WTC11 (cell line): ENCODE measurements around the gene CHST1. TPM values are rescaled to one million over a fixed set of nuclear protein-coding genes. Genes with fewer than 3 reads are reported as not detected.
A peak's percentile ranks its signal among the peaks of the same experiment; 100 is the strongest.

ENCODE experiments used
- ATAC-seq: fragments of 200-7000 bp; cut with Tn5 transposase; 2 replicates; pipeline ENCODE4 v1.10.0; 2021; ENCODE audit warnings: mild to moderate bottlenecking, moderate library complexity
- CTCF ChIA-PET: fragments of 300-600 bp; sonication (Branson Sonifier 250); formaldehyde crosslinking; loops from one replicate; lab custom pipeline; 2021; ENCODE audit warnings: antibody characterized with exemption; lab: Charles Lee
- POLR2A ChIA-PET: fragments of 350-600 bp; sonication (Branson Sonifier 250); formaldehyde crosslinking; loops from one replicate; lab custom pipeline; 2021; ENCODE audit warnings: antibody characterized with exemption; lab: Charles Lee
- DNase-seq: peaks from one replicate; pipeline ENCODE4 v3.0.0; 2021; ENCODE audit warnings: low spot score
- H3K27ac Mint-ChIP-seq: 2 replicates; pipeline ENCODE4 v1.8.0; 2021; ENCODE audit warnings: mixed read lengths
- H3K27me3 Mint-ChIP-seq: 2 replicates; pipeline ENCODE4 v1.8.0; 2021; ENCODE audit warnings: low read depth, mild to moderate bottlenecking, moderate library complexity, mixed read lengths
- H3K36me3 Mint-ChIP-seq: 2 replicates; pipeline ENCODE4 v1.8.0; 2021; ENCODE audit warnings: mixed read lengths
- H3K4me1 Mint-ChIP-seq: 2 replicates; pipeline ENCODE4 v1.8.0; 2022; ENCODE audit warnings: mixed read lengths
- H3K4me3 Mint-ChIP-seq: 2 replicates; pipeline ENCODE4 v1.8.0; 2021; ENCODE audit warnings: mild to moderate bottlenecking, moderate library complexity, mixed read lengths
- H3K9me3 Mint-ChIP-seq: 2 replicates; pipeline ENCODE4 v1.8.0; 2021; ENCODE audit warnings: mixed read lengths
- CBFB ChIP-seq: sonication (generic); formaldehyde crosslinking; IDR thresholded peaks from 2 replicates; pipeline ENCODE4 v1.8.1; 2022; ENCODE audit warnings: mild to moderate bottlenecking, low read depth, missing genetic modification reagents
- CREB1 ChIP-seq: sonication (generic); formaldehyde crosslinking; IDR thresholded peaks from 2 replicates; pipeline ENCODE4 v1.8.0; 2023; ENCODE audit warnings: mild to moderate bottlenecking, missing genetic modification reagents
- ERG ChIP-seq: fragments of 250-450 bp; sonication (Bioruptor Pico); IDR thresholded peaks from 2 replicates; pipeline ENCODE4 v1.8.0; 2021; ENCODE audit warnings: mild to moderate bottlenecking
- ESRRA ChIP-seq: sonication (generic); formaldehyde crosslinking; IDR thresholded peaks from 2 replicates; pipeline ENCODE4 v1.8.1; 2022; ENCODE audit warnings: mild to moderate bottlenecking, missing genetic modification reagents, borderline replicate concordance
- JUN ChIP-seq: sonication (generic); formaldehyde crosslinking; IDR thresholded peaks from 2 replicates; pipeline ENCODE4 v1.8.0; 2023; ENCODE audit warnings: mild to moderate bottlenecking, missing genetic modification reagents
- NFE2L1 ChIP-seq: sonication (generic); formaldehyde crosslinking; IDR thresholded peaks from 2 replicates; pipeline ENCODE4 v1.8.1; 2023; ENCODE audit warnings: missing genetic modification reagents
- PRRX2 ChIP-seq: fragments of 250-450 bp; sonication (Bioruptor Pico); IDR thresholded peaks from 2 replicates; pipeline ENCODE4 v1.8.0; 2021; ENCODE audit warnings: mild to moderate bottlenecking
- SOX15 ChIP-seq: fragments of 250-450 bp; sonication (Bioruptor Pico); IDR thresholded peaks from 2 replicates; pipeline ENCODE4 v1.9.0; 2021; ENCODE audit warnings: mild to moderate bottlenecking
- TCF7 ChIP-seq: sonication (generic); formaldehyde crosslinking; IDR thresholded peaks from 2 replicates; pipeline ENCODE4 v1.8.0; 2022; ENCODE audit warnings: mild to moderate bottlenecking, low read depth, missing genetic modification reagents, moderate library complexity
- TEAD1 ChIP-seq: sonication (generic); formaldehyde crosslinking; IDR thresholded peaks from 2 replicates; pipeline ENCODE4 v1.8.0; 2022; ENCODE audit warnings: mild to moderate bottlenecking, missing genetic modification reagents
- ZBTB21 ChIP-seq: sonication (generic); formaldehyde crosslinking; IDR thresholded peaks from 2 replicates; pipeline ENCODE4 v1.8.1; 2023; ENCODE audit warnings: mild to moderate bottlenecking, missing genetic modification reagents, borderline replicate concordance
- ZNF232 ChIP-seq: sonication (generic); formaldehyde crosslinking; IDR thresholded peaks from 2 replicates; pipeline ENCODE4 v1.8.0; 2022; ENCODE audit warnings: mild to moderate bottlenecking, missing genetic modification reagents
- ZNF263 ChIP-seq: sonication (generic); formaldehyde crosslinking; IDR thresholded peaks from 2 replicates; pipeline ENCODE4 v1.8.1; 2022; ENCODE audit warnings: low read depth, mild to moderate bottlenecking, moderate library complexity, missing genetic modification reagents
- ZNF396 ChIP-seq: fragments of 250-450 bp; sonication (Bioruptor Pico); IDR thresholded peaks from 2 replicates; pipeline ENCODE4 v1.8.0; 2021; ENCODE audit warnings: mild to moderate bottlenecking, moderate library complexity, borderline replicate concordance
- total RNA-seq: library from RNA; stranded (reverse); gene quantifications from 3 replicates; pipeline ENCODE4 v1.2.3, GENCODE V29; 2021
- TF ChIP-seq, protein P1 (sequence below): sonication (generic); formaldehyde crosslinking; IDR thresholded peaks from 2 replicates; pipeline ENCODE4 v1.8.1; 2022; ENCODE audit warnings: missing genetic modification reagents, borderline replicate concordance
- TF ChIP-seq, protein P2 (sequence below): sonication (generic); formaldehyde crosslinking; IDR thresholded peaks from 2 replicates; pipeline ENCODE4 v1.8.1; 2022; ENCODE audit warnings: low read depth, mild to moderate bottlenecking, moderate library complexity, missing genetic modification reagents, borderline replicate concordance

The CHST1 gene
- total RNA-seq, 1 experiment from 2014 or later = 2.4 TPM

- Mint-ChIP-seq H3K27ac (no peak overlapping the region), H3K4me3 (no peak overlapping the region), H3K4me1 (peaks cover 15% of the 10 kb centered on the region), H3K36me3 (0 out of 2 replicates have a peak, but pooled peaks cover 2% of the 10 kb centered on the region), H3K9me3 (peaks cover 6% of the 10 kb centered on the region; the same call in 1 of the 2 replicates), H3K27me3 (peaks cover 7% of the 10 kb centered on the region)
- ChIA-PET CTCF (interaction anchor here (1.2 to 5.0 kb wide), 4 partner anchors 35 to 280 kb away, joined by 3 to 20 read pairs (median 6); no protein-coding TSS in a partner anchor), POLR2A (no interaction called here)
- DNase-seq = no peak
- ATAC-seq = no peak
- TF ChIP-seq, protein P1, sequence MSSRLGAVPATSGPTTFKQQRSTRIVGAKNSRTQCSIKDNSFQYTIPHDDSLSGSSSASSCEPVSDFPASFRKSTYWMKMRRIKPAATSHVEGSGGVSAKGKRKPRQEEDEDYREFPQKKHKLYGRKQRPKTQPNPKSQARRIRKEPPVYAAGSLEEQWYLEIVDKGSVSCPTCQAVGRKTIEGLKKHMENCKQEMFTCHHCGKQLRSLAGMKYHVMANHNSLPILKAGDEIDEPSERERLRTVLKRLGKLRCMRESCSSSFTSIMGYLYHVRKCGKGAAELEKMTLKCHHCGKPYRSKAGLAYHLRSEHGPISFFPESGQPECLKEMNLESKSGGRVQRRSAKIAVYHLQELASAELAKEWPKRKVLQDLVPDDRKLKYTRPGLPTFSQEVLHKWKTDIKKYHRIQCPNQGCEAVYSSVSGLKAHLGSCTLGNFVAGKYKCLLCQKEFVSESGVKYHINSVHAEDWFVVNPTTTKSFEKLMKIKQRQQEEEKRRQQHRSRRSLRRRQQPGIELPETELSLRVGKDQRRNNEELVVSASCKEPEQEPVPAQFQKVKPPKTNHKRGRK = no peak
- TF ChIP-seq ZNF232 = no peak
Measured at GRCh38 chr11:45620243-45620642, 45.2 kb downstream of the CHST1 start.

GRCh38 chr11:45618897-45619296 is 46.5 kb downstream of the CHST1 start:
- no peak for ATAC-seq
- TF ChIP-seq NFE2L1 (CRISPR knock-in tag) (no peak), PRRX2 (CRISPR knock-in tag) (no peak), TEAD1 (CRISPR knock-in tag) (no peak)
- H3K9me3 Mint-ChIP-seq = peaks cover 6% of the 10 kb centered on the region; the same call in 1 of the 2 replicates
- no peak overlapping the region for H3K4me3 Mint-ChIP-seq
- H3K4me1 Mint-ChIP-seq = peaks cover 15% of the 10 kb centered on the region
- DNase-seq = no peak
- H3K27me3 Mint-ChIP-seq = peaks cover 3% of the 10 kb centered on the region; the same call in 1 of the 2 replicates
- H3K36me3 Mint-ChIP-seq = 0 out of 2 replicates have a peak, but pooled peaks cover 2% of the 10 kb centered on the region
- ChIA-PET CTCF (interaction anchor here (0.6 to 2.0 kb wide), 3 partner anchors 28 to 153 kb away, joined by 4 to 11 read pairs (median 5); no protein-coding TSS in a partner anchor), POLR2A (interaction anchor here (0.5 to 0.6 kb wide), 2 partner anchors 13 to 22 kb away, joined by 3 to 7 read pairs; no protein-coding TSS in a partner anchor)
- no peak overlapping the region for H3K27ac Mint-ChIP-seq

- no peak overlapping the region for H3K27ac Mint-ChIP-seq
- no peak overlapping the region for H3K4me3 Mint-ChIP-seq
- DNase-seq = no peak
- peaks cover 15% of the 10 kb centered on the region for H3K4me1 Mint-ChIP-seq
- peaks cover 6% of the 10 kb centered on the region; the same call in 1 of the 2 replicates for H3K9me3 Mint-ChIP-seq
- ATAC-seq = peak; percentile 57
- CTCF ChIA-PET = interaction anchor here (1.6 to 2.0 kb wide), 3 partner anchors 37 to 247 kb away, joined by 5 to 11 read pairs (median 7); no protein-coding TSS in a partner anchor
- 0 out of 2 replicates have a peak, but pooled peaks cover 2% of the 10 kb centered on the region for H3K36me3 Mint-ChIP-seq
- POLR2A ChIA-PET = no interaction called here
- TF ChIP-seq TCF7 (CRISPR knock-in tag) = no peak
- no peak for TF ChIP-seq CREB1 (CRISPR knock-in tag)
- TF ChIP-seq ZBTB21 (CRISPR knock-in tag) = no peak
- TF ChIP-seq ERG (CRISPR knock-in tag) = no peak
- TF ChIP-seq CBFB (CRISPR knock-in tag) = no peak
- no peak for TF ChIP-seq ESRRA (CRISPR knock-in tag)
- no peak for TF ChIP-seq ZNF263
- TF ChIP-seq ZNF396 (CRISPR knock-in tag) = no peak
- no peak for TF ChIP-seq JUN (CRISPR knock-in tag)
- no peak for TF ChIP-seq SOX15 (CRISPR knock-in tag)
- TF ChIP-seq, protein P2, sequence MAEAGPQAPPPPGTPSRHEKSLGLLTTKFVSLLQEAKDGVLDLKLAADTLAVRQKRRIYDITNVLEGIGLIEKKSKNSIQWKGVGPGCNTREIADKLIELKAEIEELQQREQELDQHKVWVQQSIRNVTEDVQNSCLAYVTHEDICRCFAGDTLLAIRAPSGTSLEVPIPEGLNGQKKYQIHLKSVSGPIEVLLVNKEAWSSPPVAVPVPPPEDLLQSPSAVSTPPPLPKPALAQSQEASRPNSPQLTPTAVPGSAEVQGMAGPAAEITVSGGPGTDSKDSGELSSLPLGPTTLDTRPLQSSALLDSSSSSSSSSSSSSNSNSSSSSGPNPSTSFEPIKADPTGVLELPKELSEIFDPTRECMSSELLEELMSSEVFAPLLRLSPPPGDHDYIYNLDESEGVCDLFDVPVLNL (CRISPR knock-in tag) = no peak
- TF ChIP-seq PRRX2 (CRISPR knock-in tag) = no peak
- H3K27me3 Mint-ChIP-seq = peaks cover 3% of the 10 kb centered on the region; the same call in 1 of the 2 replicates
Measured at GRCh38 chr11:45617871-45618601, 47.4 kb downstream of the CHST1 start.
